Sigmoid colon (tissue), 7 donors: Measurements from ENCODE around the gene TTC36. TPM values are rescaled to one million over a fixed set of nuclear protein-coding genes. Genes with fewer than 3 reads are reported as not detected.
A peak's percentile ranks its signal among the peaks of the same experiment; 100 is the strongest.
"Not testable (repeated sequence)": the region's sequence is repeated elsewhere in the genome, so short reads cannot be mapped to it uniquely, and the experiment has no call there.

Experiments
- DNase-seq: peaks from one replicate; pipeline ENCODE4 v3.0.0-alpha.2; 2019
- H3K27ac ChIP-seq, 4 donors: fragments of 200-600 bp; sonication (generic); one replicate each; pipeline ENCODE4 v1.5.1; 2016 to 2019; ENCODE audit warnings: mild to moderate bottlenecking in 1 of 4
- H3K27me3 ChIP-seq, 3 donors: fragments of 200-600 bp; sonication (generic); one replicate each; pipeline ENCODE4 v1.5.1; 2019; ENCODE audit warnings: mild to moderate bottlenecking in 1 of 3
- H3K36me3 ChIP-seq, 4 donors: fragments of 200-600 bp; sonication (generic); one replicate each; pipeline ENCODE4 v1.5.1; 2016 to 2019
- H3K4me1 ChIP-seq, 4 donors: fragments of 200-600 bp; sonication (generic); one replicate each; pipeline ENCODE4 v1.5.1; 2017 to 2019
- H3K4me3 ChIP-seq, 4 donors: fragments of 200-600 bp; sonication (generic); one replicate each; pipeline ENCODE4 v1.5.1; 2017 to 2019; ENCODE audit warnings: mild to moderate bottlenecking in 2 of 4, moderate library complexity in 1 of 4
- H3K9me3 ChIP-seq, 4 donors: fragments of 200-600 bp in 3 of 4; sonication (generic) in 3 of 4; one replicate each; pipeline versions ENCODE4 v1.5.1 to v1.6.1; 2013 to 2019
- EP300 ChIP-seq, 4 donors: sonication (generic); formaldehyde crosslinking; IDR thresholded peaks; one replicate each; pipeline ENCODE4 v1.6.1; 2017; ENCODE audit warnings: antibody characterized with exemption in 4 of 4
- POLR2A ChIP-seq, 2 donors: fragments of 450-650 bp; IDR thresholded peaks; one replicate each; pipeline ENCODE4 v1.6.1; 2016; ENCODE audit warnings: antibody characterized with exemption in 2 of 2, mild to moderate bottlenecking in 2 of 2, moderate library complexity in 2 of 2
- POLR2AphosphoS5 ChIP-seq, 4 donors: sonication (generic); formaldehyde crosslinking; IDR thresholded peaks; one replicate each; pipeline ENCODE4 v1.6.1; 2017; ENCODE audit warnings: antibody characterized with exemption in 4 of 4
- WGBS, 2 donors: extraction: QIAGEN DNeasy Blood & Tissue Kit; methylation state at CpG; one replicate each; pipeline ENCODE4 v1.1.7; 2013; 5-methylcytosine and 5-hydroxymethylcytosine counted together
- intact Hi-C: fragments of 100-400 bp; cut with DNase I; formaldehyde crosslinking; loops from one replicate; pipeline ENCODE4 v1.15.1; 2023
- polyA plus RNA-seq, 3 donors: library from polyadenylated mRNA; stranded (reverse); fragments of 200-250 nt; gene quantifications; one replicate each; pipeline ENCODE4 v1.2.3, GENCODE V29; 2013
- total RNA-seq, 4 donors: library from RNA; depleted of rRNA; stranded (reverse); fragments of >200 nt; gene quantifications; one replicate each; pipeline ENCODE4 v1.1.0, GENCODE V29; 2016
- TF ChIP-seq, protein P1 (sequence below), 4 experiments: fragments of 450-650 bp in 3 of 4; fragments of 200-600 bp in 1 of 4; IDR thresholded peaks; one replicate each; pipeline ENCODE4 v1.5.1; 2016 to 2019; ENCODE audit warnings: antibody characterized with exemption in 4 of 4, mild to moderate bottlenecking in 3 of 4, moderate library complexity in 2 of 4
- donor health status: healthy with polysubstance abuse.
- donor health status: Bipolar disorder and iron deficiency.
- donor health status: healthy.

TTC36 gene
- total and polyA plus RNA-seq, 7 donors: 0.13 to 3.3 (median 1.4) TPM; not detected in 3

DNA sequence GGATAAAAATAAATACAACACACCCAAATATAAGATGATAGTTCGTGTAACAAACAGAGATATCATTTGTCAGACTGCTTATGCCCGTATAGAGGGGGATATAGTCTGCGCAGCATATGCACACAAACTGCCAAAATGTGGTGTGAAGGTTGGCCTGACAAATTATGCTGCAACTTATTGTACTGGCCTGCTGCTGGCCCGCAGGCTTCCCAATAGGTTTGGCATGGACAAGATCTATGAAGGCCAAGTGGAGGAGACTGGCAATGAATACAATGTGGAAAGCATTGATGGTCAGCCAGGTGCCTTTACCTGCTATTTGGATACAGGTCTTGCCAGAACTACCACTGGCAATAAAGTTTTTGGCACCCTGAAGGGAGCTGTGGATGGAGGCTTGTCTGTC is 33.5 kb downstream of the TTC36 start:
- intact Hi-C loops: no loop called here
- TF ChIP-seq EP300 (IDR thresholded peaks at IDR 0.05): no peak
- TF ChIP-seq POLR2A (IDR thresholded peaks at IDR 0.05): no peak
- no peak for TF ChIP-seq POLR2AphosphoS5 (IDR thresholded peaks at IDR 0.05)
- TF ChIP-seq, protein P1, sequence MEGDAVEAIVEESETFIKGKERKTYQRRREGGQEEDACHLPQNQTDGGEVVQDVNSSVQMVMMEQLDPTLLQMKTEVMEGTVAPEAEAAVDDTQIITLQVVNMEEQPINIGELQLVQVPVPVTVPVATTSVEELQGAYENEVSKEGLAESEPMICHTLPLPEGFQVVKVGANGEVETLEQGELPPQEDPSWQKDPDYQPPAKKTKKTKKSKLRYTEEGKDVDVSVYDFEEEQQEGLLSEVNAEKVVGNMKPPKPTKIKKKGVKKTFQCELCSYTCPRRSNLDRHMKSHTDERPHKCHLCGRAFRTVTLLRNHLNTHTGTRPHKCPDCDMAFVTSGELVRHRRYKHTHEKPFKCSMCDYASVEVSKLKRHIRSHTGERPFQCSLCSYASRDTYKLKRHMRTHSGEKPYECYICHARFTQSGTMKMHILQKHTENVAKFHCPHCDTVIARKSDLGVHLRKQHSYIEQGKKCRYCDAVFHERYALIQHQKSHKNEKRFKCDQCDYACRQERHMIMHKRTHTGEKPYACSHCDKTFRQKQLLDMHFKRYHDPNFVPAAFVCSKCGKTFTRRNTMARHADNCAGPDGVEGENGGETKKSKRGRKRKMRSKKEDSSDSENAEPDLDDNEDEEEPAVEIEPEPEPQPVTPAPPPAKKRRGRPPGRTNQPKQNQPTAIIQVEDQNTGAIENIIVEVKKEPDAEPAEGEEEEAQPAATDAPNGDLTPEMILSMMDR (IDR thresholded peaks at IDR 0.05): no peak
- H3K4me1 ChIP-seq: peaks cover 0 to 15% (median 12%) of the 10 kb centered on the region in 4 donors
- 92 to 94% methylated on average over 4 of the region's 4 CpGs for WGBS, 2 donors
- H3K27ac ChIP-seq: no peak overlapping the region
- H3K4me3 ChIP-seq: no peak overlapping the region
- no peaks in the 10 kb centered on the region for H3K27me3 ChIP-seq
- peaks cover 0 to 50% (median 17%) of the 10 kb centered on the region in 4 donors for H3K36me3 ChIP-seq
- no peak for DNase-seq
- H3K9me3 ChIP-seq: no peaks in the 10 kb centered on the region

GRCh38 chr11:118565051-118565450 is 37.8 kb downstream of the TTC36 start:
- intact Hi-C loops: loop anchor here (2.0 kb wide), 1 partner anchor 32 kb away; no protein-coding TSS in a partner anchor
- DNase-seq: no peak
- 54 to 59% methylated on average over 5 of the region's 5 CpGs for WGBS, 2 donors

DNA sequence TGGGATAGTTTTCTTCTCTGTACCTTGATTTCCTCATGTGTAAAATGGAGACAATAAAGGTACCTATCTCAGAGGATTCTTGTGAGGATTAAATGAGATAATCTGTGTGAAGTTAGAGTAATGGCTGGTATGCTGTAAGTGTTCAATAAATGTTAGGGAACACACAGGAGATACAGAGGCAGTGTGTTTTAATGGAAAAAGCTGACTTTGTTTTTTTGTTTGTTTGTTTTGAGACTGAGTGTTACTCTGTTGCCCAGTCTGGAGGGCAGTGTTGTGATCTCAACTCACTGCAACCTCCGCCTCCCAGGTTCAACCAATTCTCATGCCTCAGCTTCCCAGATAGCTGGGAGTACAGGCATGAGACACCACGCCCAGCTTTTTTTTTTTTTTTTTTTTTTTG is 42.4 kb downstream of the TTC36 start:
- H3K27ac ChIP-seq: no peak overlapping the region
- H3K4me3 ChIP-seq: no peak overlapping the region
- no peaks in the 10 kb centered on the region for H3K27me3 ChIP-seq
- no peak for TF ChIP-seq POLR2A (IDR thresholded peaks at IDR 0.05)
- TF ChIP-seq EP300 (IDR thresholded peaks at IDR 0.05): no peak
- TF ChIP-seq, protein P1 (IDR thresholded peaks at IDR 0.05): no peak
- no peak for TF ChIP-seq POLR2AphosphoS5 (IDR thresholded peaks at IDR 0.05)
- H3K4me1 ChIP-seq: peaks cover 0 to 32% (median 28%) of the 10 kb centered on the region in 4 donors
- DNase-seq: no peak
- H3K9me3 ChIP-seq: no peaks in the 10 kb centered on the region
- 61 to 98% methylated on average over 2 of the region's 2 CpGs for WGBS, 2 donors
- no peaks in the 10 kb centered on the region for H3K36me3 ChIP-seq
- intact Hi-C loops: no loop called here

More at GRCh38 chr11:118565051-118565450, 37.8 kb downstream of the TTC36 start:
- H3K9me3 ChIP-seq: no peaks in the 10 kb centered on the region
- TF ChIP-seq EP300 (IDR thresholded peaks at IDR 0.05) (no peak), POLR2A (IDR thresholded peaks at IDR 0.05) (no peak), POLR2AphosphoS5 (IDR thresholded peaks at IDR 0.05) (peak in 2 of 4 donors; percentile 3 to 5)
- TF ChIP-seq, protein P1 (IDR thresholded peaks at IDR 0.05): no peak
- H3K4me1 ChIP-seq: peaks cover 0 to 18% (median 15%) of the 10 kb centered on the region in 4 donors
- H3K27me3 ChIP-seq: no peaks in the 10 kb centered on the region
- peak overlapping the region; percentile 35 to 58 (median 53) for H3K4me3 ChIP-seq
- peak overlapping the region; percentile 80 to 85 (median 81) for H3K27ac ChIP-seq
- H3K36me3 ChIP-seq: peaks cover 0 to 10% (median 0%) of the 10 kb centered on the region in 4 donors

- intact Hi-C loops: no loop called here
- Histone ChIP-seq H3K9me3 (no peaks in the 10 kb centered on the region), H3K27me3 (no peaks in the 10 kb centered on the region), H3K4me3 (no peak overlapping the region), H3K4me1 (peaks cover 0 to 38% (median 30%) of the 10 kb centered on the region in 4 donors), H3K27ac (no peak overlapping the region), H3K36me3 (no peaks in the 10 kb centered on the region)
- DNase-seq: no peak
- 95 to 99% methylated on average over 1 of the region's 1 CpG for WGBS, 2 donors
- TF ChIP-seq, protein P1 (IDR thresholded peaks at IDR 0.05): no peak
- TF ChIP-seq POLR2AphosphoS5 (IDR thresholded peaks at IDR 0.05): no peak
- TF ChIP-seq EP300 (IDR thresholded peaks at IDR 0.05): no peak
- no peak for TF ChIP-seq POLR2A (IDR thresholded peaks at IDR 0.05)
Observed at GRCh38 chr11:118570787-118571186, 43.5 kb downstream of the TTC36 start.

- peak overlapping the region; percentile 76 to 99 (median 98) for H3K4me3 ChIP-seq
- 7 to 23% methylated on average over 15 of the region's 15 CpGs for WGBS, 2 donors
- DNase-seq, H3K27me3 ChIP-seq, H3K36me3 ChIP-seq, intact Hi-C loops, H3K9me3 ChIP-seq: not testable (repeated sequence)
- H3K27ac ChIP-seq: peak overlapping the region; percentile 92 to 99 (median 98)
- peaks cover 0 to 40% (median 36%) of the 10 kb centered on the region in 4 donors for H3K4me1 ChIP-seq
Observed at GRCh38 chr11:118571701-118572060, 44.4 kb downstream of the TTC36 start.
